T-helper 9 cell (primary cell): ENCODE data around the gene PCLO.
"Not testable (repeated sequence)": the region's sequence is repeated elsewhere in the genome, so short reads cannot be mapped to it uniquely, and the experiment has no call there.

ENCODE experiments used
- DNase-seq: peaks from one replicate; pipeline ENCODE4 v3.0.0-alpha.2; 2020

Gene PCLO

DNA sequence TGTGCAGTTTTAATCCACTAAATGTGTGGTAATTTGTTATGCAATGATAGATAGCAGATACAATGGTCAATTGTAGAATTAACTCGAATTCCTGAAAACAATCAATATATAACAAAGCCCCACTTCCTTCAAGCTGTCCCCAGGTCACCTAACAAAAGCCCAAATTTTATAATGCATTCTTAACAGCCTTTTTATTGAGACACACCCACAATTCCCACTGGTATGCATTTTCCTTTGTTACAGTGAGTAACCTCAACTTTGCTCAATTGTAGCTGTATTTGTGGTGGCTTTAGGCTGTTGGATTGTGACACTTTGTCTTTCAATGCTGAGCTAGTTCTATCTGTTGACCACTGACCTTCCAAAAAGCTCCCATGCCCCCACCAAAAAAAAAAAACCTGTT lies 439.3 kb downstream of the PCLO start:
- no peak for DNase-seq

GRCh38 chr7:82722946-82723345 lies 439.7 kb downstream of the PCLO start:
- no peak for DNase-seq

DNA sequence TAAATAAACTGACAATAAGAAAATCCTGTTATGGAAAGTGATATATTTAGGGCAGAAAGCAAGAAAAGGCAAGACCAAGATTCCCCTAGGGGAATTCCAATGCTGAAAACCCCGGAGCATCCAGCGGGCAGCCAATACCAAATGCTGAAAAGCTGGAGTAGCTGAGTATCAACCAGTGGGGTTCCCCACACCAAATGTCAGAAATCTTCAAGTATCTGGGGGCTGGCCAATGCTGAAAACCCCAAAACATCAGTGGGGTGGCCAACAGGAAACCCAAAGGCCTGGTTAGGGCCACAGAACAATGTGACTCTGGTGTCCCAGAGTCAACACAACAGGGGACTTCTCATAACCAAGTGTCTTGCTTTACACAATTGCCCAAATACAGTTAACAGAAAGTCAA lies 447.3 kb downstream of the PCLO start:
- no peak for DNase-seq

GRCh38 chr7:82714883-82715282 lies 447.8 kb downstream of the PCLO start:
- no peak for DNase-seq

GRCh38 chr7:82713506-82713905 lies 449.2 kb downstream of the PCLO start:
- no peak for DNase-seq

GRCh38 chr7:82706344-82706743 lies 456.3 kb downstream of the PCLO start:
- DNase-seq = not testable (repeated sequence)

GRCh38 chr7:82705517-82706260 lies 457.0 kb downstream of the PCLO start:
- no peak for DNase-seq

DNA sequence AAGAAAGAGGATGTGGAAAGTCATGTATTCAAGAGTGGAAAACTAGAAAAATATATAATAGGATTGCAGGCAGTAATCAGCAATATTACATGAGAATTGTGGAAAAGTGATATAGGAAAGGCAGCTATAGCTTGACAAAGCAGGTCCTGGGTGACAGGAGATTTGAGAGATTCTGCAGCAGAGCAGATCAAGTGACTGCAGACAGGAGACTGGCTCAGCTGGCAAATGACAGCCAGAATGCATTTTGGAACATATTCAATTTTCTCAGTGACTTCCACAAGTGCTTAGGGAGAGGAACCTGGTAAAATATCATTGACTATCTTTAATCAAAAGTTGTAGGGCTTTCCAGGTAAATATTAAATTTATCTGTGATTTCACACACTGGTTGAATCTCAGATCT lies 458.6 kb downstream of the PCLO start:
- DNase-seq = no peak
